GM19395 (cell line): ENCODE data around the gene SETD1B.
"Not testable (repeated sequence)": the region's sequence is repeated elsewhere in the genome, so short reads cannot be mapped to it uniquely, and the experiment has no call there.

ENCODE experiments used
- ATAC-seq: cut with Tn5 transposase; IDR thresholded peaks from one replicate; pipeline ENCODE4 v1.9.1; 2021; ENCODE audit warnings: mild to moderate bottlenecking, moderate library complexity; ENCODE audit not compliant: unreplicated experiment

SETD1B gene

GRCh38 chr12:121779422-121779895 lies 24.4 kb upstream of the SETD1B start:
- ATAC-seq, result no peak

GRCh38 chr12:121780429-121780828 lies 23.4 kb upstream of the SETD1B start:
- ATAC-seq, result no peak

GRCh38 chr12:121781484-121781997 lies 22.3 kb upstream of the SETD1B start:
- ATAC-seq, result peak; percentile 28

GRCh38 chr12:121781998-121782979 lies 21.5 kb upstream of the SETD1B start:
- peak; percentile 60 for ATAC-seq

- no peak for ATAC-seq
These were observed 20.0 kb upstream of the SETD1B start for GRCh38 chr12:121783766-121784165.

GRCh38 chr12:121784460-121784859 lies 19.3 kb upstream of the SETD1B start:
- ATAC-seq, result no peak

GRCh38 chr12:121786440-121786825 lies 17.4 kb upstream of the SETD1B start:
- ATAC-seq, result no peak

- no peak for ATAC-seq
These were observed 16.5 kb upstream of the SETD1B start for GRCh38 chr12:121787063-121788025.

- no peak for ATAC-seq
These were observed 15.5 kb upstream of the SETD1B start for GRCh38 chr12:121788176-121788818.

GRCh38 chr12:121789233-121789781 lies 14.5 kb upstream of the SETD1B start:
- peak; percentile 23 for ATAC-seq

GRCh38 chr12:121789800-121790728 lies 13.7 kb upstream of the SETD1B start:
- peak; percentile 43 for ATAC-seq

GRCh38 chr12:121790785-121791184 lies 13.0 kb upstream of the SETD1B start:
- ATAC-seq, result not testable (repeated sequence)

GRCh38 chr12:121791671-121792551 lies 11.9 kb upstream of the SETD1B start:
- no peak for ATAC-seq

GRCh38 chr12:121792607-121793439 lies 11.0 kb upstream of the SETD1B start:
- no peak for ATAC-seq

GRCh38 chr12:121793440-121793837 lies 10.4 kb upstream of the SETD1B start, which contains the start of gene RHOF:
TSS of gene RHOF (minus strand) at chr12:121793688. CDS start at chr12:121793633, 55 bp downstream.
- peak; percentile 11 for ATAC-seq

GRCh38 chr12:121793838-121794533 lies 9.8 kb upstream of the SETD1B start:
- ATAC-seq, result peak; percentile 51
